Common myeloid progenitor, CD34-positive (primary cell): ENCODE results near the gene PHACTR1.

Source experiments
- CTCF ChIA-PET: fragments of 350-600 bp; sonication (Branson Sonifier 250); formaldehyde crosslinking; loops from one replicate; lab custom pipeline; 2021; ENCODE audit warnings: antibody characterized with exemption; lab: Charles Lee
- POLR2A ChIA-PET: fragments of 350-600 bp; sonication (Branson Sonifier 250); formaldehyde crosslinking; loops from one replicate; lab custom pipeline; 2021; ENCODE audit warnings: antibody characterized with exemption; lab: Charles Lee
- DNase-seq, 3 donors: peaks; one replicate each; pipeline versions ENCODE4 v3.0.0 to v3.0.0-alpha.2; 2013
- H3K27ac ChIP-seq, 2 experiments: 1 replicate in 1 of 2; 2 replicates in 1 of 2; pipeline ENCODE4 v1.7.0; 2013; ENCODE audit warnings: inconsistent platforms in 2 of 2, low read length in 2 of 2, mild to moderate bottlenecking in 2 of 2, low read depth in 1 of 2, moderate library complexity in 1 of 2; ENCODE audit not compliant: severe bottlenecking in 2 of 2, insufficient read depth in 1 of 2, poor library complexity in 1 of 2
- H3K27me3 ChIP-seq, 5 experiments: replicated peaks in 2 of 5; 1 replicate in 3 of 5; 2 replicates in 2 of 5; pipeline versions ENCODE4 v1.6.1 to v1.7.0; 2013; ENCODE audit warnings: low read length in 4 of 5, mild to moderate bottlenecking in 2 of 5, moderate library complexity in 2 of 5, inconsistent platforms in 1 of 5; ENCODE audit not compliant: insufficient read depth in 5 of 5, control insufficient read depth in 4 of 5
- H3K36me3 ChIP-seq, 4 experiments: 1 replicate in 2 of 4; 2 replicates in 2 of 4; pipeline versions ENCODE4 v1.6.1 to v1.7.0; 2013; ENCODE audit warnings: low read length in 3 of 4, control low read depth in 1 of 4, mild to moderate bottlenecking in 1 of 4; ENCODE audit not compliant: control insufficient read depth in 4 of 4, insufficient read depth in 4 of 4
- H3K4me1 ChIP-seq, 4 experiments: 1 replicate in 3 of 4; 2 replicates in 1 of 4; pipeline versions ENCODE4 v1.6.1 to v1.7.1; 2013; ENCODE audit warnings: low read length in 3 of 4, mild to moderate bottlenecking in 3 of 4, control low read depth in 1 of 4, inconsistent platforms in 1 of 4, moderate library complexity in 1 of 4; ENCODE audit not compliant: control insufficient read depth in 4 of 4, insufficient read depth in 4 of 4; ENCODE audit errors: control extremely low read depth in 1 of 4
- H3K4me3 ChIP-seq, 7 experiments: 1 replicate in 4 of 7; 2 replicates in 3 of 7; pipeline versions ENCODE4 v1.5.1 to v1.7.0; 2013; ENCODE audit warnings: mild to moderate bottlenecking in 7 of 7, low read length in 6 of 7, moderate library complexity in 6 of 7, inconsistent platforms in 2 of 7, low read depth in 2 of 7, control low read depth in 1 of 7; ENCODE audit not compliant: insufficient read depth in 4 of 7, control insufficient read depth in 1 of 7; ENCODE audit errors: extremely low read depth in 1 of 7
- H3K9me3 ChIP-seq, 5 experiments: 1 replicate in 4 of 5; 2 replicates in 1 of 5; pipeline versions ENCODE4 v1.6.1 to v1.7.1; 2013; ENCODE audit warnings: low read length in 4 of 5, mild to moderate bottlenecking in 2 of 5, inconsistent platforms in 1 of 5, low read depth in 1 of 5, moderate library complexity in 1 of 5; ENCODE audit not compliant: control insufficient read depth in 4 of 5, insufficient read depth in 2 of 5; ENCODE audit errors: control extremely low read depth in 1 of 5
- WGBS: methylation state at CpG from one replicate; pipeline ENCODE4 v1.1.5; 2013; ENCODE audit not compliant: insufficient coverage; 5-methylcytosine and 5-hydroxymethylcytosine counted together

The PHACTR1 gene

GRCh38 chr6:13005994-13006393, 289.4 kb downstream of the PHACTR1 start:
- H3K27ac ChIP-seq, result no peak overlapping the region
- peaks cover 0 to 13% (median 0%) of the 10 kb centered on the region in 4 experiments for H3K36me3 ChIP-seq
- H3K27me3 ChIP-seq, result no peaks in the 10 kb centered on the region
- DNase-seq, result no peak
- WGBS, result 100% methylated on average over 2 of the region's 5 CpGs
- peaks cover 0 to 45% (median 20%) of the 10 kb centered on the region in 4 experiments for H3K4me1 ChIP-seq
- no peak overlapping the region for H3K4me3 ChIP-seq
- no peaks in the 10 kb centered on the region for H3K9me3 ChIP-seq
- ChIA-PET CTCF (interaction anchor here (1.3 to 1.8 kb wide), 3 partner anchors 9 to 95 kb away, joined by 3 to 7 read pairs (median 4); no protein-coding TSS in a partner anchor), POLR2A (interaction anchor here (0.5 kb wide), 1 partner anchor 94 kb away, joined by 3 read pairs; no protein-coding TSS in a partner anchor)

DNA sequence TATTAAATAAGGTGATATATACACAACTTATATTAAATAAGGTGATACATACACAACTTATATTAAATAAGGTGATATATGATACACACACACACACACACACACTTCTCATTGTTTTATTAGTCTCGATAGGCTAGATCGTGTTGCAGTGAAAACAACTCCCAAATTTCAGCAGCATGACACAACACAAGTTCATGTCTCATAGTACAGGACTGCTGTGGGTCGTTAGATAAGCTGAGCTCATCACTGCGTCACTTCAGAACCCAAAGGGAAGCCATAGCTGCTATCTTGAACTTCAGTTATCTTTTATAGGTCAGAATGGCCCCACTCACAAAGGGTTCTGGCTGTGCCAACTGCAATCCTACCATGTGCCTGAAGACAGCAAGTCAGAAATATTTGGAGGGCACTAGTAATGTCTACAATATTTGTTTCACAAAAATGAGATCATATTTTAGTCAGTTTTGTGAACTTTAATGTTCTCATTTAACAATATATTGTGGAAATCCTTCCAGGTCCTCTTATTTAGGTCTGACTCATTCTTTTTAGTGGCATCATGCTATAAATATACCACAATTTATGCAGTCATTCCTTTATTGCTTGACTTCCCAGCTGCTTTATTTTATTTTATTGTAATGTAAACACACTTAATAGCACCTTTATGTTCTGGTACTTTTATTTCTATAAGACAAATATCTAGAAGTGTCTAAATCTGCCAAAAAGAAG, 290.2 kb downstream of the PHACTR1 start:
- ChIA-PET POLR2A (no interaction called here), CTCF (interaction anchor here (1.3 kb wide), 1 partner anchor 14 kb away, joined by 3 read pairs; no protein-coding TSS in a partner anchor)
- H3K9me3 ChIP-seq, result no peaks in the 10 kb centered on the region
- 82% methylated on average over 4 of the region's 4 CpGs for WGBS
- H3K4me3 ChIP-seq, result no peak overlapping the region
- peak; percentile 51 to 81 (median 62) for DNase-seq
- peaks cover 0 to 13% (median 0%) of the 10 kb centered on the region in 4 experiments for H3K36me3 ChIP-seq
- peaks cover 0 to 46% (median 21%) of the 10 kb centered on the region in 4 experiments for H3K4me1 ChIP-seq
- H3K27ac ChIP-seq, result no peak overlapping the region
- no peaks in the 10 kb centered on the region for H3K27me3 ChIP-seq

DNA sequence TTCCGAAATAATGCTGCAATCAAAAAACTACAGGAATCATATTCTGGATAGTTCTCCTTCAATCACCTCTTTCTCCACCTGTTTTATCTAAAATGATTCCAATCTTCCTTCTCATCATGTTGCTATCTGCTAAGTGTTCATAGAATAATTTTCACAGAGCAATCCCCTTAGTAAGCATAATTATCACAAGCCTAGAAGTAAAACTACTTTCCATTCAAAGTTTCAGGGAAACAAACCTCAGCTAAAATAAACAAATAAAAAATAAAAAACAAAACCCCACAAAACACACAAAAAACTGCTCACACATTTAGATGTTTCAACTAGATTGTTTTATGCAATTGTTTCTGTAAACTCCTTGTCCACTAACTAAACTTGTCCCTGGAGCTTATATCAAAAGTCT, 291.2 kb downstream of the PHACTR1 start:
- Histone ChIP-seq H3K27me3 (no peaks in the 10 kb centered on the region), H3K9me3 (no peaks in the 10 kb centered on the region), H3K27ac (no peak overlapping the region), H3K4me3 (no peak overlapping the region), H3K4me1 (peaks cover 4 to 51% (median 30%) of the 10 kb centered on the region in 4 experiments), H3K36me3 (peaks cover 0 to 13% (median 0%) of the 10 kb centered on the region in 4 experiments)
- 100% methylated on average over 1 of the region's 1 CpG for WGBS
- ChIA-PET POLR2A (no interaction called here), CTCF (interaction anchor here (1.1 to 1.3 kb wide), 3 partner anchors 41 to 66 kb away, joined by 3 to 4 read pairs (median 3); no protein-coding TSS in a partner anchor)
- no peak for DNase-seq

GRCh38 chr6:13009031-13009430, 292.5 kb downstream of the PHACTR1 start:
- CTCF ChIA-PET, result interaction anchor here (1.0 to 1.7 kb wide), 5 partner anchors 14 to 323 kb away, joined by 3 to 5 read pairs (median 4); no protein-coding TSS in a partner anchor
- DNase-seq, result no peak

GRCh38 chr6:13009461-13009860, 292.9 kb downstream of the PHACTR1 start:
- peaks cover 4 to 58% (median 40%) of the 10 kb centered on the region in 4 experiments for H3K4me1 ChIP-seq
- H3K27ac ChIP-seq, result no peak overlapping the region
- POLR2A ChIA-PET, result no interaction called here
- no peaks in the 10 kb centered on the region for H3K27me3 ChIP-seq
- CTCF ChIA-PET, result interaction anchor here (1.0 to 1.7 kb wide), 4 partner anchors 15 to 322 kb away, joined by 3 to 5 read pairs (median 4); no protein-coding TSS in a partner anchor
- DNase-seq, result peak in 2 of 3 donors; percentile 49 to 66
- H3K4me3 ChIP-seq, result no peak overlapping the region
- 76% methylated on average over 2 of the region's 2 CpGs for WGBS
- H3K9me3 ChIP-seq, result no peaks in the 10 kb centered on the region
- peaks cover 0 to 13% (median 0%) of the 10 kb centered on the region in 4 experiments for H3K36me3 ChIP-seq

More at GRCh38 chr6:13009031-13009430, 292.5 kb downstream of the PHACTR1 start:
- POLR2A ChIA-PET, result no interaction called here
- H3K9me3 ChIP-seq, result no peaks in the 10 kb centered on the region
- H3K4me3 ChIP-seq, result no peak overlapping the region
- WGBS, result 100% methylated on average over 2 of the region's 3 CpGs
- H3K27me3 ChIP-seq, result no peaks in the 10 kb centered on the region
- H3K4me1 ChIP-seq, result peaks cover 4 to 60% (median 38%) of the 10 kb centered on the region in 4 experiments
- H3K36me3 ChIP-seq, result peaks cover 0 to 13% (median 0%) of the 10 kb centered on the region in 4 experiments
- no peak overlapping the region for H3K27ac ChIP-seq

DNA sequence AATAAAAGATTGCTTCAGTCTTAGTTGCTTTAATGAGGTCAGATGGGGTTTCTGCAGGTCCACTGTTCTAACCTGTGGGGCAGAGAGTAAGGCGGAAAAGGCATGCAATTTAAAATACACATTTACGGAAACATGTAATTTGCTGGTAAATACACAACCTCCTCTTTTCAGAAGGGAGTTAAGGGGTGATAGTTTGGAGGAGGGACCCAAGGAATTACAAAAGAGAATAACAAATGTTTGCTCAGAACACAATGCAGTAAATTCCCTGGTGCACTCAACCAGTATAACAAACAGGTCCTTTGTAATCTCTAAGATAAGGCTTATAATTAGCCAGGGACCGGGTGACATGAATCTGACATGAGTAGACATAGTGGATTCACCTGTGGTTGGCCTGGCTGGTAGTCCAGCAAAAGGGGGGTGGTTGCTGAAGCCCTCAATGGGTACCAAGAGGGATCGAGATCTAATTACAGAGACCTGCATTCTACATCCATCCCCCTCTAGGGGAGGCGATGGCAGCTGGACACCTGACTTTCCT, 295.1 kb downstream of the PHACTR1 start:
- no peak for DNase-seq
- 92% methylated on average over 3 of the region's 5 CpGs for WGBS
- Histone ChIP-seq H3K27ac (no peak overlapping the region), H3K4me3 (no peak overlapping the region), H3K27me3 (no peaks in the 10 kb centered on the region), H3K9me3 (no peaks in the 10 kb centered on the region), H3K36me3 (peaks cover 0 to 6% (median 0%) of the 10 kb centered on the region in 4 experiments), H3K4me1 (peaks cover 4 to 39% (median 33%) of the 10 kb centered on the region in 4 experiments)
- CTCF ChIA-PET, result interaction anchor here (0.7 to 2.1 kb wide), 3 partner anchors 11 to 96 kb away, joined by 3 to 5 read pairs (median 3); no protein-coding TSS in a partner anchor
- POLR2A ChIA-PET, result no interaction called here
